GM12873 (cell line): Measurements from ENCODE around the gene MYO1H.

Source experiments
- TF ChIP-seq, protein P1 (sequence below): IDR thresholded peaks from 2 replicates; pipeline ENCODE4 v1.5.1; 2012; ENCODE audit warnings: low read depth, mild to moderate bottlenecking, moderate library complexity, low read length, control low read depth; ENCODE audit not compliant: insufficient read depth; ENCODE audit errors: missing control alignments

The MYO1H gene

DNA sequence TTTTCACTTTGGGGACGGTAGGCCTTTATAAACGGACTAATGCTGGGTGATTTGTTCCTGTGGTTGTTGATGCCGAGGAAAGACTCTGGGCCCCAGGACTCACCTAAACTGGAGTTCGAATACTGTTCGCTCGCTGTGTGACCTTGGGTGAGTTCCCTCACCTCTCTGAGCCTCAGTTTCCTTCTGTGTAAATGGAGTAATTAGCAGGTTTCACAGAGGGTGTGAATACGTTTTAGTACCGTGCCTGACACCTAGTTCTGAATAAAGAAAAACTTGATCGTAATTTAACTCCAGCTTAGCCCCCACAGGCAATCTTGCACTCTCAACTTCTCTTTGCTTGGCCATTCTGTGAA is 130.2 kb downstream of the MYO1H start:
- TF ChIP-seq, protein P1, sequence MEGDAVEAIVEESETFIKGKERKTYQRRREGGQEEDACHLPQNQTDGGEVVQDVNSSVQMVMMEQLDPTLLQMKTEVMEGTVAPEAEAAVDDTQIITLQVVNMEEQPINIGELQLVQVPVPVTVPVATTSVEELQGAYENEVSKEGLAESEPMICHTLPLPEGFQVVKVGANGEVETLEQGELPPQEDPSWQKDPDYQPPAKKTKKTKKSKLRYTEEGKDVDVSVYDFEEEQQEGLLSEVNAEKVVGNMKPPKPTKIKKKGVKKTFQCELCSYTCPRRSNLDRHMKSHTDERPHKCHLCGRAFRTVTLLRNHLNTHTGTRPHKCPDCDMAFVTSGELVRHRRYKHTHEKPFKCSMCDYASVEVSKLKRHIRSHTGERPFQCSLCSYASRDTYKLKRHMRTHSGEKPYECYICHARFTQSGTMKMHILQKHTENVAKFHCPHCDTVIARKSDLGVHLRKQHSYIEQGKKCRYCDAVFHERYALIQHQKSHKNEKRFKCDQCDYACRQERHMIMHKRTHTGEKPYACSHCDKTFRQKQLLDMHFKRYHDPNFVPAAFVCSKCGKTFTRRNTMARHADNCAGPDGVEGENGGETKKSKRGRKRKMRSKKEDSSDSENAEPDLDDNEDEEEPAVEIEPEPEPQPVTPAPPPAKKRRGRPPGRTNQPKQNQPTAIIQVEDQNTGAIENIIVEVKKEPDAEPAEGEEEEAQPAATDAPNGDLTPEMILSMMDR: no peak

DNA sequence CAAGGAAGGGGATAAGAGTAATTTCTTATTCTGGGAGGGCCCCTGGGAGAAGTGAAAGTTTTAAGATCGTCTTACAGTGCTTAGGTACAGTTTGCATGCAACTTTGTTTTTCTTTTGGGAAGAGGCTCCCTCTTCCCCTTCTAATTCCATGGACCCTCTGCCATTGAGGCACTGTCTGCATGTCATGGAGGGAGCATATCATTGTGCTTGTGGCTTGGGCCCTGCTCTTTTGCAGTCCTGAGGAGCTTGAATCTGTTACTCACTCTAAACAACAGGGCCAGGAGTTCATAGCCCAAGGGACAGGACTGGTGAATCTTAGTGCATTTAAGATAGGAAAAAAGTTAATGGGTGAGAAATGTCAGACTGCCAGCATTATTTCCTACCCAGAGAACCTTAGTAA is 132.1 kb downstream of the MYO1H start:
- TF ChIP-seq, protein P1: no peak

DNA sequence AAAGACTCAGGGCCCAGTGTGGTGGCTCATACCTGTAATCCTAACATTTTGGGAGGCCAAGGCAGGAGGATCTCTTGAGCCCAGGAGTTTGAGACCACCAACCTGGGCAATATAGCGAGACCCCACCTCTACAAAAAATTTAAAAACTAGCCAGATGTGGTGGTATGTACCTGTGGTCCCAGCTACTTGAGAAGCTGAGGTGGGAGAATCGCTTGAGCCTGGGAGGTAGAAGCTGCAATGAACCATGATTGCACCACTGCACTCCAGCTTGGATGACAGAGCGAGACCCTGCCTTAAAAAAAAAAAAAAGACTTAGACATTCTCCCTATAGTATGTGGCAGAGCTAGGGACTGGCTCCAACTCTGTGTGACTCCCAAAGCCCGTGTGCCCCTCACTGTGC is 132.7 kb downstream of the MYO1H start:
- TF ChIP-seq, protein P1: no peak

- TF ChIP-seq, protein P1: no peak
Observed at GRCh38 chr12:109481863-109482262, 134.2 kb downstream of the MYO1H start.

DNA sequence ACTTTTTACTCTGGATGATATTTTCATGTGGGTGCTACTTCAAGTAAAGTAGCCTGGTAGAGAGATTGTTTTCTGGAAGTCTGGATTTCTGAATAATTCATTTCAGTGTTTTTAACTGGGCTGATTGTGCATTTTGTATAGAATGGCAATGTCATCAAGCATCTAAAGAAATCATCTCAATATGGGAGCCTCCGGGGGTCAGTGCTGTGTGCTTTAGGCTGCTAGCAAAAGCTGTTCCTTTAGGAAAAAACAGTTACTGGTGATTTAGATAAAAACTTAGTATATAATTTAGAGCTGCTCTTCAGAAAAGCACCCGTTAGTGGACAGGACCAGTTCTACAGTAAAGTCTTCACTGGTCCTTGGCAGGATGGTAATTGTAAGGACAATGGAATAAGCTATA is 134.8 kb downstream of the MYO1H start:
- TF ChIP-seq, protein P1: no peak

DNA sequence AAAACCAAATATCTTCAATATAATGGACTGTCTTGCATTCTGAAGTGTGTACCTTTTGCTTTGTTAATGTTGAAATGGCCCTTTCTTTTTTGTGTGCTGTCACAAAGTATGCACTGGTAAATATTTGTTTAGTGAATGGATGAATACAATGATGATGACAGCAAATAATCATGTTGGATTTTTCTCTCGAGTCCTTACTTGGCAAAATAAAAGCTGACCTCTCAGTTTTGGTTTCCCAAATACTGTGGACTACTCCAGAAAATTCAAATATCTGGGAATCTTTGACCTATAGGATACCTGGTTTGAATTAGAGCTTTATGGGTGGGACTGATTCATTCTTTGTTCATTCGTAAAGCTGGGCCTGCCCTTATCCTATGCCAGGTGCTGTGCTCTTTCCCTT is 135.2 kb downstream of the MYO1H start:
- TF ChIP-seq, protein P1: no peak

GRCh38 chr12:109483346-109483745 is 135.6 kb downstream of the MYO1H start:
- TF ChIP-seq, protein P1: no peak
